Measurements from ENCODE around the gene GLYR1.

DNA sequence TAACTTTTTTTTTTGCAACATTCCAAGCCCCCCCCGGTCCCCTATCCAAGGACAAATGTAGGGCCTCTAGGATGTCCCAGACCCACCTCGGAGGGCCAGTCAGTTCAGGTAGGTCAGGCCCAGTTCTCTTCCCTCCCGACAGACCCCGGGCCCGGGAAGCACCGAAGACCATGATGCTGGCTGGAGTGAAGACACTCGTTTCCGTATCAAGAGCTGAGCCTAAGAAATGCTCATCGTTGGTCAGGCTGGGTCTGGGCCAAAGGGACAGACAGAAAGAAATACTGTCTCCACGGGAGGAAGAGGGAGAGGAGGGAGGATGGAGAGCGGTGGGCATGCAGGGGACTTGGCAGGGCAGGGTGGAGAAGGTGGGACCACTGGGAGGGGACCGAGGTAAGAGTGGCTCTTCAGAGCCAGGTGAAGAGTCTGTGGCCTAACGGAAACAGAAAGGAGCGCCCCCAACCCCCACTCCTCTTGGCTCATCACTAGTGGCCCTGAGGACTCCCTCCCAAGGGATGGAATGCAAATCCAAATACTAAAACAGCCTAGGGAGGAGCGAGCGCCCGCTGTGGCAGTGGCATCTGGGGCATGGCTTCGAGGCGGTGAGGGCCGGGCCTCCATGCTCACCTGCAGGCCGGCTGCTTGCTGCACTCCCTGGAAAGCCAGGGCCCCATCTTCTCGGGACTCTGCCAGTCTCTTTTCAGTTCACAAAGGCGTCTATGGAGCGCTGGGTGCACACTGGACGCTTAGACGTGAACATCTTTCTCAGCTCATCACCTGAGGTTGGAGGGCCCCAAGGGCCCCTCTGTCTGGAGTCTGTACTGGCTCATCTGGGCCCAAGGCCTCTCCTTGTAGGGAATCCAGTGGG, 43.0 kb downstream of the GLYR1 start:
- TF ChIP-seq, protein P1, sequence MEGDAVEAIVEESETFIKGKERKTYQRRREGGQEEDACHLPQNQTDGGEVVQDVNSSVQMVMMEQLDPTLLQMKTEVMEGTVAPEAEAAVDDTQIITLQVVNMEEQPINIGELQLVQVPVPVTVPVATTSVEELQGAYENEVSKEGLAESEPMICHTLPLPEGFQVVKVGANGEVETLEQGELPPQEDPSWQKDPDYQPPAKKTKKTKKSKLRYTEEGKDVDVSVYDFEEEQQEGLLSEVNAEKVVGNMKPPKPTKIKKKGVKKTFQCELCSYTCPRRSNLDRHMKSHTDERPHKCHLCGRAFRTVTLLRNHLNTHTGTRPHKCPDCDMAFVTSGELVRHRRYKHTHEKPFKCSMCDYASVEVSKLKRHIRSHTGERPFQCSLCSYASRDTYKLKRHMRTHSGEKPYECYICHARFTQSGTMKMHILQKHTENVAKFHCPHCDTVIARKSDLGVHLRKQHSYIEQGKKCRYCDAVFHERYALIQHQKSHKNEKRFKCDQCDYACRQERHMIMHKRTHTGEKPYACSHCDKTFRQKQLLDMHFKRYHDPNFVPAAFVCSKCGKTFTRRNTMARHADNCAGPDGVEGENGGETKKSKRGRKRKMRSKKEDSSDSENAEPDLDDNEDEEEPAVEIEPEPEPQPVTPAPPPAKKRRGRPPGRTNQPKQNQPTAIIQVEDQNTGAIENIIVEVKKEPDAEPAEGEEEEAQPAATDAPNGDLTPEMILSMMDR (conservative IDR thresholded peaks at IDR 0.05; ENCODE audit: low read depth, low read length): no peak
- TF ChIP-seq POLR2A (IDR thresholded peaks at IDR 0.05; ENCODE audit: low read depth, low read length): no peak
